Activated CD8-positive, alpha-beta memory T cell treated with anti-CD3 and anti-CD28 coated beads, Interleukin-2, amount 10 ng/mL, durations not matched to agents 7 days and 5 days (primary cell): ENCODE results near the gene AUTS2. TPM values are rescaled to one million over a fixed set of nuclear protein-coding genes. Genes with fewer than 3 reads are reported as not detected.

Source experiments
- ATAC-seq: fragments of 150-1000 bp; cut with Tn5 transposase; one replicate; pipeline ENCODE4 v1.10.0; 2021; ENCODE audit warnings: moderate library complexity
- CTCF ChIA-PET: fragments of 350-600 bp; sonication (Branson Sonifier 250); formaldehyde crosslinking; loops from one replicate; lab custom pipeline; 2021; ENCODE audit warnings: antibody characterized with exemption; lab: Charles Lee
- DNase-seq: peaks from one replicate; pipeline ENCODE4 v3.0.0-alpha.2; 2020
- H3K27ac Mint-ChIP-seq: one replicate; pipeline ENCODE4 v1.8.0; 2021; ENCODE audit warnings: mild to moderate bottlenecking, mixed read lengths
- H3K27me3 Mint-ChIP-seq: one replicate; pipeline ENCODE4 v1.8.0; 2021; ENCODE audit warnings: mixed read lengths
- H3K36me3 Mint-ChIP-seq: one replicate; pipeline ENCODE4 v1.8.0; 2021; ENCODE audit warnings: mild to moderate bottlenecking, mixed read lengths
- H3K4me1 Mint-ChIP-seq: one replicate; pipeline ENCODE4 v1.8.0; 2021; ENCODE audit warnings: mixed read lengths
- H3K4me3 Mint-ChIP-seq: one replicate; pipeline ENCODE4 v1.8.0; 2021; ENCODE audit warnings: mild to moderate bottlenecking, moderate library complexity, mixed read lengths
- H3K9me3 Mint-ChIP-seq: one replicate; pipeline ENCODE4 v1.8.0; 2022; ENCODE audit warnings: low read depth, mixed read lengths
- total RNA-seq, 2 experiments: library from RNA; stranded (reverse); gene quantifications; one replicate each; pipeline ENCODE4 v1.2.3, GENCODE V29; 2021

Gene AUTS2
- total RNA-seq, 2 experiments from 2014 or later = 9.5 to 24.4 TPM

- Mint-ChIP-seq H3K9me3 (no peaks in the 10 kb centered on the region), H3K4me1 (no peaks in the 10 kb centered on the region), H3K36me3 (no peaks in the 10 kb centered on the region), H3K27me3 (no peaks in the 10 kb centered on the region), H3K27ac (no peak overlapping the region), H3K4me3 (no peak overlapping the region)
- no peak for DNase-seq
- no peak for ATAC-seq
- CTCF ChIA-PET = no interaction called here
Measured at GRCh38 chr7:69953136-69954067, 355.1 kb downstream of the AUTS2 start.

- H3K27ac Mint-ChIP-seq = no peak overlapping the region
Measured at GRCh38 chr7:69956541-69956940, 358.3 kb downstream of the AUTS2 start.

GRCh38 chr7:69957661-69958060 is 359.4 kb downstream of the AUTS2 start:
- no peak for ATAC-seq
- no peak overlapping the region for H3K4me3 Mint-ChIP-seq
- CTCF ChIA-PET = interaction anchor here (0.8 kb wide), 1 partner anchor 506 kb away, joined by 4 read pairs; no protein-coding TSS in a partner anchor
- H3K36me3 Mint-ChIP-seq = no peaks in the 10 kb centered on the region
- H3K4me1 Mint-ChIP-seq = no peaks in the 10 kb centered on the region
- no peak overlapping the region for H3K27ac Mint-ChIP-seq
- no peak for DNase-seq
- H3K27me3 Mint-ChIP-seq = peaks cover 4% of the 10 kb centered on the region
- no peaks in the 10 kb centered on the region for H3K9me3 Mint-ChIP-seq

More at GRCh38 chr7:69956541-69956940, 358.3 kb downstream of the AUTS2 start:
- ATAC-seq = no peak
- DNase-seq = no peak
- no peaks in the 10 kb centered on the region for H3K4me1 Mint-ChIP-seq
- no peaks in the 10 kb centered on the region for H3K27me3 Mint-ChIP-seq
- H3K36me3 Mint-ChIP-seq = no peaks in the 10 kb centered on the region
- H3K9me3 Mint-ChIP-seq = no peaks in the 10 kb centered on the region
- H3K4me3 Mint-ChIP-seq = no peak overlapping the region
- CTCF ChIA-PET = no interaction called here

- no peaks in the 10 kb centered on the region for H3K36me3 Mint-ChIP-seq
- H3K27me3 Mint-ChIP-seq = peaks cover 9% of the 10 kb centered on the region
- DNase-seq = no peak
- no peak overlapping the region for H3K27ac Mint-ChIP-seq
- no peak overlapping the region for H3K4me3 Mint-ChIP-seq
- no peaks in the 10 kb centered on the region for H3K9me3 Mint-ChIP-seq
- CTCF ChIA-PET = no interaction called here
- no peak for ATAC-seq
- no peaks in the 10 kb centered on the region for H3K4me1 Mint-ChIP-seq
Measured at GRCh38 chr7:69959789-69960499, 361.7 kb downstream of the AUTS2 start.

GRCh38 chr7:69961436-69961835 is 363.2 kb downstream of the AUTS2 start:
- H3K4me1 Mint-ChIP-seq = no peaks in the 10 kb centered on the region
- H3K4me3 Mint-ChIP-seq = no peak overlapping the region
- no peaks in the 10 kb centered on the region for H3K9me3 Mint-ChIP-seq
- H3K36me3 Mint-ChIP-seq = no peaks in the 10 kb centered on the region
- no peak overlapping the region for H3K27ac Mint-ChIP-seq
- ATAC-seq (no peak), DNase-seq (no peak)
- H3K27me3 Mint-ChIP-seq = peaks cover 12% of the 10 kb centered on the region
- CTCF ChIA-PET = no interaction called here

GRCh38 chr7:69962186-69963065 is 364.2 kb downstream of the AUTS2 start:
- no peak for ATAC-seq
- H3K27ac Mint-ChIP-seq = no peak overlapping the region
- no peak for DNase-seq
- CTCF ChIA-PET = no interaction called here
- no peaks in the 10 kb centered on the region for H3K4me1 Mint-ChIP-seq
- H3K36me3 Mint-ChIP-seq = no peaks in the 10 kb centered on the region
- no peak overlapping the region for H3K4me3 Mint-ChIP-seq
- H3K27me3 Mint-ChIP-seq = peaks cover 17% of the 10 kb centered on the region
- no peaks in the 10 kb centered on the region for H3K9me3 Mint-ChIP-seq

GRCh38 chr7:69963393-69963792 is 365.1 kb downstream of the AUTS2 start:
- peaks cover 22% of the 10 kb centered on the region for H3K27me3 Mint-ChIP-seq
- CTCF ChIA-PET = no interaction called here
- no peak for ATAC-seq
- no peaks in the 10 kb centered on the region for H3K36me3 Mint-ChIP-seq
- no peaks in the 10 kb centered on the region for H3K9me3 Mint-ChIP-seq
- no peak for DNase-seq
- no peak overlapping the region for H3K27ac Mint-ChIP-seq
- H3K4me1 Mint-ChIP-seq = no peaks in the 10 kb centered on the region
- no peak overlapping the region for H3K4me3 Mint-ChIP-seq

- CTCF ChIA-PET = no interaction called here
Measured at GRCh38 chr7:69966766-69967591, 368.7 kb downstream of the AUTS2 start.

GRCh38 chr7:69967689-69968450 is 369.6 kb downstream of the AUTS2 start:
- H3K9me3 Mint-ChIP-seq = no peaks in the 10 kb centered on the region
- H3K27ac Mint-ChIP-seq = no peak overlapping the region
- DNase-seq (no peak), ATAC-seq (no peak)
- CTCF ChIA-PET = interaction anchor here (0.6 kb wide), 1 partner anchor 74 kb away, joined by 4 read pairs; no protein-coding TSS in a partner anchor
- no peaks in the 10 kb centered on the region for H3K36me3 Mint-ChIP-seq
- peaks cover 19% of the 10 kb centered on the region for H3K27me3 Mint-ChIP-seq
- no peak overlapping the region for H3K4me3 Mint-ChIP-seq
- no peaks in the 10 kb centered on the region for H3K4me1 Mint-ChIP-seq

More at GRCh38 chr7:69966766-69967591, 368.7 kb downstream of the AUTS2 start:
- DNase-seq = no peak
- Mint-ChIP-seq H3K9me3 (no peaks in the 10 kb centered on the region), H3K27ac (no peak overlapping the region), H3K27me3 (peaks cover 24% of the 10 kb centered on the region), H3K4me3 (no peak overlapping the region), H3K36me3 (no peaks in the 10 kb centered on the region), H3K4me1 (no peaks in the 10 kb centered on the region)
- no peak for ATAC-seq

- CTCF ChIA-PET = no interaction called here
- ATAC-seq = no peak
Measured at GRCh38 chr7:69968969-69969556, 370.8 kb downstream of the AUTS2 start.

GRCh38 chr7:69981646-69982045 is 383.4 kb downstream of the AUTS2 start:
- CTCF ChIA-PET = no interaction called here
- no peaks in the 10 kb centered on the region for H3K4me1 Mint-ChIP-seq
- H3K27ac Mint-ChIP-seq = no peak overlapping the region
- H3K36me3 Mint-ChIP-seq = no peaks in the 10 kb centered on the region
- H3K9me3 Mint-ChIP-seq = no peaks in the 10 kb centered on the region
- H3K4me3 Mint-ChIP-seq = no peak overlapping the region
- H3K27me3 Mint-ChIP-seq = peaks cover 2% of the 10 kb centered on the region
- ATAC-seq (no peak), DNase-seq (no peak)

More at GRCh38 chr7:69968969-69969556, 370.8 kb downstream of the AUTS2 start:
- Mint-ChIP-seq H3K27me3 (peaks cover 20% of the 10 kb centered on the region), H3K36me3 (no peaks in the 10 kb centered on the region), H3K4me1 (no peaks in the 10 kb centered on the region), H3K4me3 (no peak overlapping the region), H3K27ac (no peak overlapping the region), H3K9me3 (no peaks in the 10 kb centered on the region)
- no peak for DNase-seq
